ENCODE results near the gene DIP2C.
A peak's percentile ranks its signal among the peaks of the same experiment; 100 is the strongest.
"Not testable (repeated sequence)": the region's sequence is repeated elsewhere in the genome, so short reads cannot be mapped to it uniquely, and the experiment has no call there.

Gene DIP2C

GRCh38 chr10:384538-385305 is 304.7 kb downstream of the DIP2C start:
- no peak for DNase-seq

- DNase-seq = no peak
Observed at GRCh38 chr10:383519-383918, 305.9 kb downstream of the DIP2C start.

- DNase-seq = no peak
Observed at GRCh38 chr10:381805-382204, 307.7 kb downstream of the DIP2C start.

DNA sequence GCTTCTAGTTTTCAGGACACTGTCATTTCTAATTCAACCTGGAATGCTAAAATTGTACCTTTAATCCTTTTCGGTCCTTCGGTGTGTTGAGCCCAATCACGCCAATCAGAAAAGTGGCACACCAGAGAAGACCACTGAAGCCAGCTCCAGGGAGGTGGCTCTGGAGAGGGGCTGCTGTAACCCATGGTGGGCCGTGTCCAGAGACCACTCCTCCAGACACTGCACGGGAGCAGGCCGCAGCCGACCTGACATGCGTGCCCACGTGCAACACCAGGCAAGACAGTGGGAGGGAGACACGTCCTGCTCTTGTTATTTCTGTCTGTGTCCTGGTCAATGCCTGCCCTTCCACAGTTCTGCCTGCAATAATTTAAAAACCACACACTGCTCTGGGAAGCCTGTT is 308.1 kb downstream of the DIP2C start:
- DNase-seq = no peak

DNA sequence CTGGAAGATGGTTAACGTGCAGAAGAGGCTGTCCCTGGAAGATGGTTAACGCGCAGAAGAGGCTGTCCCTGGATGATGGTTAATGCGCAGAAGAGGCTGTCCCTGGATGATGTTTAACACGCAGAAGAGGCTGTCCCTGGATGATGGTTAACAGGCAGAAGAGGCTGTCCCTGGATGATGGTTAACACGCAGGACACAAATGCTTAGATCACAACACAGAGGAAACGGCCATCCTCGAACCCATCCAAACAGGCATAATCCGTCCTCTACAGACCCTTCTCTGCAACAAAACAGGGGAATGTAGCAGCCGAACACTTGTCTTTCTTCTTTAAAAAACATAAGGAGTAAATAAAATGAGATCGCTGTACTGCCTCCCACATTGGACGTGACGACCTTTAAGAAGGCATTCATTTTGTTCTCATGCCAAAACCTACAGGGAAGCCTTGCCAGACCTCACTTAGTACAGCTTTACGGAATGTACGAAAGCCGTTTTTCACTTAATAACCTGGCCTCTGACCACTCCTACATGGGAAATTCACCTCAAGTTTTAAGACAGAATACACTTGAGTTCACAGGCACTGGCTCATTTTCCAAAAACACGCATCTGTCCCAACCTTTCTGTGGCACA is 309.0 kb downstream of the DIP2C start:
- no peak for DNase-seq

DNA sequence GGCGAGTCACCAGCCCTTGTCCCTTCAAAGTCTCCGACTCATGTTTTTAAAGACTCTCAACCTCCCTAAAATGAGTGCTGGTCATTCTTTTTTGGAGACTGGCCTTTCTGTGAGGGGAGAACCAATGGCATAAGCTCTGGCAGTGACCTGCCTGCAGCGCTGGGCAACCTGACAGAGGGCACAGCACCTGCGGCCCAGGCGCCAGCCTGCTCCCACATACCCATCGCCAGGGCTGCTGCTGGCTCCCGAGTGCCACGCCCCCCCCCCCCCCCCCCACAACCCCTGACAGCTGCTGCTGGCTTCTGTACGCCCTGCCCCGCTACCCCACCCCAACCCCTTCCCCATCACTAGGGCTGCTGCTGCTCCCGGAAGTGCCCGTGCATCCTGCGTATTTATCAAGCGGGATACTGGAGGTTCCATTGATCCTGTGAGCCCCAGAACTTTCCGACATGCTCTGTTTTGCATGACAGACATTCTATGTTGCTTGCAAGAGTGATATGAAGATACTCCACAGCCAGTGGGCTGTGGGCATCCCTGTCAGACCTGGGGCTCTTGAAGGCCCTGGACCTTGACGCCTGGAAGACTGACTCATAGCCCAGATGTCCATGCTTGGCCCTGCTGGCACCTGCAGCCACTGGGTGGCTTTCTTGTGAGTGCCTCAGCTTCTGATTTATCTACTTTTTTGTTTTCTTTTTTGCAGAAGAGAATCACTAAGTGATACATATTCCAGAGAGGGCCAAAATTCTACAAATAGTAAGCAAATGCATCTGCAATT is 310.4 kb downstream of the DIP2C start:
- DNase-seq = no peak

DNA sequence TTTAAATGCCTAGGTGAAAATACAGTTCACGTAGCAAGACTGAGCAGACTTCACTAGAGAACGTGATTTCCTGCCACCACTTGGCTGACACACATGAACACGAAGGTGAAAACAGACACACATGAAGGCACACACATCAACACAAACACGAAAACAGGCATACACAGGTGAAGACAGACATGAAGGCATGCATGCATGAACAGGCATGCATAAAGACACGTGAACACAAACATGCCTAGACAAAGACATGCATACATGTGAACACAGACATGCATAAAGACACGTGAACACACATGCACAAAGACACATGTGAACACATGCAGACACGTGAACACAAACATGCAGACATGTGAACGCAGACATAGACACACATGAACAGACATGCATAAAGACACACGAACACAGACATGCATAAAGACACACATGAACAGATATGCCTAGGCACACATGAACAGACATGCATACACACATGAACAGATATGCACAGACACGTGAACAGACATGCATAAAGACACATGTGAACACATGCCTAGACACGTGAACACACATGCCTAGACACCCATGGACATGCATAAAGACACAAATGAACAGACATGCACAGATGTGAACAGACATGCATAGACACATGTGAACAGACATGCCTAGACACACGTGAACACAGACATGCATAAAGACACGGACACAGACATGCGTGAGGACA is 311.1 kb downstream of the DIP2C start:
- DNase-seq = no peak

DNA sequence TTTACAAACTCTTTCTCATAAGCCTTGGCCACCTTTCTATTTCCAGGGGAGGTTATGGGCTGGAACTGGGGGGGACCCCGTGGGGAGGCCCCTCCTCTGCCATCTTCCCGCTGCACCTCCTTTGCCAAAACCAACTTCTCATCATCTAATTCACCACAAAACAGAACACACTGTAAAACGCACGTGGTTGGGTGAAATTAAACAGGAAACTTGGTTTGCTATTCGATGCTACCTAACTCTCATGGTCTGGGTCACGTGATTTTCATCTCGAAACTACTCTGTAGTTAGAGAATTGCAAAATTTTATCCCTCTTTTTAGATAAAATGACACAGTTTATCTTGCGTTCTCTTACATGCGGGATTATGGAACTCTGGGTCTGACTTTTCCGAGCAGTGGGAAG is 312.2 kb downstream of the DIP2C start:
- DNase-seq = peak in 1 of 6 experiments; percentile 2

- DNase-seq = no peak
Observed at GRCh38 chr10:375815-376505, 313.5 kb downstream of the DIP2C start.

GRCh38 chr10:374354-374753 is 315.1 kb downstream of the DIP2C start:
- DNase-seq = no peak

- DNase-seq = no peak
Observed at GRCh38 chr10:373526-374309, 315.8 kb downstream of the DIP2C start.

- no peak for DNase-seq
Observed at GRCh38 chr10:373015-373414, 316.5 kb downstream of the DIP2C start.

DNA sequence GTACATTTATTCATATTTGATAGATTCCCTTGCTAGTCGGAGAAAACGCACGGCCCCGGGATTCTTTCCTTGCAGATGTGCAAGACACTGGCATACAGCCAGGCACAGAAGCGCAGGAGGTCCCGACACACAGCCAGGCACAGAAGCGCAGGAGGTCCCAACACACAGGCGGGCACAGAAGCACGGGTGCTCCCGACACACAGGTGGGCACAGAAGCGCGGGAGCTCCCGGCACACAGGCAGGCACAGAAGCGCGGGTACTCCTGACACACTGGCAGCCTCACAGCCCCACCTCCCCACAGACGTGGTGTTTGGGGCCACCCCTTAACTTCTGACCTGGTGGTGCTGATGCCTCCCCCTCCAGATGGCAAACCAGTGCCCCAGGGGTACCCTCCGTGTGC is 316.9 kb downstream of the DIP2C start:
- DNase-seq = no peak

GRCh38 chr10:371515-371914 is 318.0 kb downstream of the DIP2C start:
- DNase-seq = no peak

- no peak for DNase-seq
Observed at GRCh38 chr10:370449-370825, 319.0 kb downstream of the DIP2C start.

DNA sequence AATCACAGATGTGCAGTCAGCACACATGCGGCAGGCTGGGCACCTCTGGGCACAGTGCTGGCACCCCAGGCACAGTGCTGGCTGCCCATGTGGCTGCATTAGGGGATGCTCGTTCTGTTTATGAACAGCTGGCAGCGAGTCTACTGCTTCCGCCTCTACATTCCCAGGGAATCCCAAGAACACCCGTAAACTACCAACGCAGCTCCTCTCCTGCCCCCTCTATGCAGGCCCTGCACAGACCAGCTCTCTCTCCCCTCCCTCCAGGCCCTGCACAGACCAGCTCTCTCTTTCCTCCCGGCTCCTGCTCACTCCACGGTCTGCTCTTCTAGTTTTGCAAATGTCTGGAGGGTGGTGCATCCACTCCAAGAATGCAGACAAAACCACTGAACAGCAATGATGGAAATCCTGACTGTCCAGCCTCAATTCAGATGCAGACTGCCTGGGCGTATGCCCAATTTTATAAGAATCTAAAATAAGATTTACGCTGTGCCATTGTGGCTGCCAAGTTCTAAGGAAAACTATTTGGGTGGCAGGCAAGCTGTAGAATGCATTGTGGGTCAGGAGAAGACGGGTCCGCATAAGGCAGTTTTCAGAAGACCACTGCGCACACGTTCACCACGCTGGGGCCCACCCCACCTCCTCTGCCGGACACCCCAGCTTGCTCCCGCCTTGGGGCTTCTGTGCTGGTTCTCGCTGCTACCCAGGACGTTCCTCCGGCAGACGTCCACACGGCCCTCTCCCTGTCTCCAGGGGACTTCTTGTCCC is 319.6 kb downstream of the DIP2C start:
- DNase-seq = no peak

DNA sequence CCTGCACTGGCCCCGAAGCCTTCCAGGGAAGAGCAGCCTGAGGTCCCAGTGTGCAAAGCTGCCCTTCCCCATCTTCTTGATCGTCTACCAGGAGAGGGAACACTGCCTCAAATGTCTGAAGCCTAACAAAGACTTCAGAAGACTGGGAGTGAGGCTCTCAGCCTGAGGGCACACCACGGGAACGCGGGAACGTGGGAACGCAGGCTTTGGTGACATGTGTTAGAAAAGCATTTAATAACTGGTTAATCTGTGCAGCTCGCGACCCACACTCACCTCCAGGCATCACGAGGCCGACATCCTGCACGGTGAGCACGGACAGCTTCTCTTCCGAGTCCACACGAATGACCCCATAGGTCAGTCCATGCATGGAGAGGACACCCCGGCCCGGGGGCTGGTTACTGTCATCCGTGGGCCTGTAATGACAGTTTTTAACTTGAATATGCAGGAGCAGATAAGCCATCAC is 320.2 kb downstream of the DIP2C start:
- no peak for DNase-seq

GRCh38 chr10:368579-369220 is 320.8 kb downstream of the DIP2C start:
- DNase-seq = no peak

- DNase-seq = not testable (repeated sequence)
Observed at GRCh38 chr10:368107-368506, 321.4 kb downstream of the DIP2C start.

GRCh38 chr10:367636-368035 is 321.8 kb downstream of the DIP2C start:
- DNase-seq = no peak

Measured in stimulated activated naive CD4-positive, alpha-beta T cell (primary cell).